ENCODE results near the gene SLC2A6. TPM values are rescaled to one million over a fixed set of nuclear protein-coding genes. Genes with fewer than 3 reads are reported as not detected.

The SLC2A6 gene
- total RNA-seq, 1 donor from 2014 or later, result 32.5 TPM

- Mint-ChIP-seq H3K27ac (ENCODE audit: unreplicated experiment) (no peak overlapping the region), H3K4me3 (ENCODE audit: unreplicated experiment) (no peak overlapping the region), H3K4me1 (ENCODE audit: unreplicated experiment) (no peaks in the 10 kb centered on the region), H3K36me3 (ENCODE audit: low read depth, unreplicated experiment) (peaks cover 3% of the 10 kb centered on the region), H3K27me3 (ENCODE audit: unreplicated experiment) (peaks cover 4% of the 10 kb centered on the region), H3K9me3 (ENCODE audit: unreplicated experiment) (no peaks in the 10 kb centered on the region)
- no peak for TF ChIP-seq CTCF (IDR thresholded peaks at IDR 0.05; ENCODE audit: unreplicated experiment)
- DNase-seq (ENCODE audit: low spot score), result no peak
Measured at GRCh38 chr9:133476036-133476931, 2.6 kb downstream of the SLC2A6 start.

- DNase-seq (ENCODE audit: low spot score), result no peak
- no peak for TF ChIP-seq CTCF (IDR thresholded peaks at IDR 0.05; ENCODE audit: unreplicated experiment)
- H3K4me1 Mint-ChIP-seq (ENCODE audit: unreplicated experiment), result no peaks in the 10 kb centered on the region
- H3K27ac Mint-ChIP-seq (ENCODE audit: unreplicated experiment), result no peak overlapping the region
- peaks cover 3% of the 10 kb centered on the region for H3K36me3 Mint-ChIP-seq (ENCODE audit: low read depth, unreplicated experiment)
- no peaks in the 10 kb centered on the region for H3K9me3 Mint-ChIP-seq (ENCODE audit: unreplicated experiment)
- H3K4me3 Mint-ChIP-seq (ENCODE audit: unreplicated experiment), result no peak overlapping the region
- H3K27me3 Mint-ChIP-seq (ENCODE audit: unreplicated experiment), result peaks cover 7% of the 10 kb centered on the region
Measured at GRCh38 chr9:133475292-133476012, 3.4 kb downstream of the SLC2A6 start.

GRCh38 chr9:133474853-133475252 lies 4.0 kb downstream of the SLC2A6 start:
- no peaks in the 10 kb centered on the region for H3K9me3 Mint-ChIP-seq (ENCODE audit: unreplicated experiment)
- no peak overlapping the region for H3K27ac Mint-ChIP-seq (ENCODE audit: unreplicated experiment)
- TF ChIP-seq CTCF (IDR thresholded peaks at IDR 0.05; ENCODE audit: unreplicated experiment), result no peak
- no peak overlapping the region for H3K4me3 Mint-ChIP-seq (ENCODE audit: unreplicated experiment)
- peaks cover 7% of the 10 kb centered on the region for H3K27me3 Mint-ChIP-seq (ENCODE audit: unreplicated experiment)
- peaks cover 3% of the 10 kb centered on the region for H3K36me3 Mint-ChIP-seq (ENCODE audit: low read depth, unreplicated experiment)
- no peaks in the 10 kb centered on the region for H3K4me1 Mint-ChIP-seq (ENCODE audit: unreplicated experiment)
- DNase-seq (ENCODE audit: low spot score), result no peak

- Mint-ChIP-seq H3K36me3 (ENCODE audit: low read depth, unreplicated experiment) (peaks cover 3% of the 10 kb centered on the region), H3K9me3 (ENCODE audit: unreplicated experiment) (no peaks in the 10 kb centered on the region), H3K4me3 (ENCODE audit: unreplicated experiment) (no peak overlapping the region)
Measured at GRCh38 chr9:133474215-133474614, 4.7 kb downstream of the SLC2A6 start.

More at GRCh38 chr9:133474215-133474614, 4.7 kb downstream of the SLC2A6 start:
- Mint-ChIP-seq H3K27ac (ENCODE audit: unreplicated experiment) (no peak overlapping the region), H3K4me1 (ENCODE audit: unreplicated experiment) (no peaks in the 10 kb centered on the region), H3K27me3 (ENCODE audit: unreplicated experiment) (peaks cover 4% of the 10 kb centered on the region)
- no peak for DNase-seq (ENCODE audit: low spot score)
- no peak for TF ChIP-seq CTCF (IDR thresholded peaks at IDR 0.05; ENCODE audit: unreplicated experiment)
